HepG2 (cell line): ENCODE measurements around the gene SOX8. TPM values are rescaled to one million over a fixed set of nuclear protein-coding genes. Genes with fewer than 3 reads are reported as not detected.

Experiments
- ATAC-seq: fragments of 200-7000 bp; cut with Tn5 transposase; 3 replicates; pipeline ENCODE4 v1.9.1; 2020; ENCODE audit warnings: mild to moderate bottlenecking, moderate library complexity
- BruUV-seq: library from RNA; stranded (reverse); fragments of 400-500 nt; replicated peaks from 2 replicates; lab custom pipeline; 2021; lab: Mats Ljungman, UMichigan
- CTCF ChIA-PET: fragments of 300-600 bp; formaldehyde crosslinking; extraction: SDS; loops from one replicate; lab custom pipeline; 2021; ENCODE audit warnings: low total read pairs, inconsistent platforms, low intra/inter-chr PET ratio; lab: Yijun Ruan, JAX
- POLR2A ChIA-PET: fragments of 350-600 bp; sonication (Branson Sonifier 250); formaldehyde crosslinking; loops from one replicate; lab custom pipeline; 2020; ENCODE audit warnings: antibody characterized with exemption, inconsistent platforms; lab: Yijun Ruan, JAX
- DNase-seq: peaks from one replicate; pipeline ENCODE4 v3.0.0-alpha.2; 2015; ENCODE audit warnings: low spot score
- FAIRE-seq: peaks from 3 replicates; lab custom pipeline; 2011; peaks lifted over from hg19 to GRCh38; lab: Jason Lieb, UNC
- H2AFZ ChIP-seq: one replicate; pipeline ENCODE4 v1.6.1; 2011; ENCODE audit warnings: low read length, inconsistent platforms
- H3K27ac ChIP-seq: fragments of 300-600 bp; 3 replicates; pipeline ENCODE4 v1.8.0; 2011; ENCODE audit warnings: mixed run types, mild to moderate bottlenecking, mixed read lengths, low read length, inconsistent platforms; ENCODE audit not compliant: insufficient read depth; ENCODE audit errors: extremely low read length
- H3K27me3 ChIP-seq, 2 experiments: fragments of 200-600 bp in 1 of 2; 2 replicates in 1 of 2; 3 replicates in 1 of 2; pipeline versions ENCODE4 v1.6.0 to v1.8.0; 2011; ENCODE audit warnings: low read length in 2 of 2, mild to moderate bottlenecking in 2 of 2, moderate library complexity in 2 of 2, inconsistent platforms in 1 of 2; ENCODE audit not compliant: insufficient read depth in 2 of 2, control insufficient read depth in 1 of 2
- H3K36me3 ChIP-seq, 2 experiments: fragments of 200-600 bp in 1 of 2; replicated peaks in 1 of 2; 2 replicates in 1 of 2; 3 replicates in 1 of 2; pipeline versions ENCODE4 v1.5.1 to v1.8.0; 2011; ENCODE audit warnings: low read length in 2 of 2, inconsistent platforms in 1 of 2; ENCODE audit not compliant: insufficient read depth in 2 of 2, control insufficient read depth in 1 of 2
- H3K4me1 ChIP-seq: 2 replicates; pipeline ENCODE4 v1.5.1; 2012; ENCODE audit warnings: low read length, inconsistent platforms; ENCODE audit not compliant: insufficient read depth
- H3K4me2 ChIP-seq: 2 replicates; pipeline ENCODE4 v1.6.0; 2011; ENCODE audit warnings: low read depth, low read length, inconsistent platforms
- H3K4me3 ChIP-seq, 3 experiments: fragments of 200-600 bp in 1 of 3; sonication (generic), shearing (Covaris generic) in 1 of 3; replicated peaks in 1 of 3; 2 replicates each; pipeline ENCODE4 v1.5.1; 2011 to 2016; ENCODE audit warnings: low read length in 3 of 3, inconsistent platforms in 2 of 3, low read depth in 2 of 3, mild to moderate bottlenecking in 2 of 3, control low read depth in 1 of 3, mixed read lengths in 1 of 3; ENCODE audit not compliant: insufficient read depth in 1 of 3
- H3K79me2 ChIP-seq: one replicate; pipeline ENCODE4 v1.6.1; 2011; ENCODE audit warnings: low read length, inconsistent platforms; ENCODE audit not compliant: insufficient read depth
- H3K9ac ChIP-seq: 2 replicates; pipeline ENCODE4 v1.6.0; 2011; ENCODE audit warnings: mild to moderate bottlenecking, low read depth, low read length, inconsistent platforms; ENCODE audit not compliant: insufficient read depth
- H3K9me3 ChIP-seq: 2 replicates; pipeline ENCODE4 v1.5.1; 2012; ENCODE audit warnings: mild to moderate bottlenecking, low read length
- H4K20me1 ChIP-seq: 2 replicates; pipeline ENCODE4 v1.6.0; 2011; ENCODE audit warnings: inconsistent platforms, mild to moderate bottlenecking, low read length, moderate library complexity; ENCODE audit not compliant: insufficient read depth
- LCORL ChIP-seq, 2 experiments: fragments of 450-650 bp in 1 of 2; sonication (generic) in 1 of 2; formaldehyde crosslinking in 1 of 2; IDR thresholded peaks; 2 replicates each; pipeline versions ENCODE4 v1.5.0 to v1.6.1; 2017 to 2020; ENCODE audit warnings: antibody characterized with exemption in 1 of 2, missing genetic modification reagents in 1 of 2
- NFIC ChIP-seq: IDR thresholded peaks from 2 replicates; pipeline ENCODE4 v1.6.1; 2012; ENCODE audit warnings: mild to moderate bottlenecking, low read length, inconsistent platforms
- ZNF235 ChIP-seq: sonication (generic); formaldehyde crosslinking; IDR thresholded peaks from 2 replicates; pipeline ENCODE4 v1.8.1; 2023; ENCODE audit warnings: mild to moderate bottlenecking, missing genetic modification reagents, borderline replicate concordance
- ZNF383 ChIP-seq: sonication (generic); formaldehyde crosslinking; IDR thresholded peaks from 2 replicates; pipeline ENCODE4 v1.4.0; 2020; ENCODE audit warnings: missing genetic modification reagents, mild to moderate bottlenecking, borderline replicate concordance
- WGBS: methylation state at CpG from one replicate; pipeline ENCODE4 v1.1.6; 2017; ENCODE audit warnings: low lambda C conversion rate; 5-methylcytosine and 5-hydroxymethylcytosine counted together
- in situ Hi-C: cut with HindIII; loops from 2 replicates; pipeline ENCODE4 v1.10.0; 2017; ENCODE audit warnings: low pct_unique_long_range_greater_than_20kb; ENCODE audit not compliant: extremely low pct_ligation_motif_present
- intact Hi-C: fragments of 100-400 bp; cut with micrococcal nuclease; formaldehyde crosslinking; loops from one replicate; pipeline ENCODE4 v1.10.0; 2022; ENCODE audit not compliant: unreplicated experiment
- polyA plus RNA-seq, 8 experiments: library from polyadenylated mRNA; depleted of rRNA in 3 of 8; stranded (reverse) in 7 of 8; unstranded in 1 of 8; fragments of >200 nt; fragmentation: Illumina TruSeq in 4 of 8; extraction: Trizol in 4 of 8; gene quantifications; 2 replicates each; pipeline versions ENCODE4 v1.2.1 to v1.2.3, GENCODE V29; 2011 to 2016; ENCODE audit warnings: low read depth in 4 of 8, missing spikeins in 1 of 8, mixed read lengths in 1 of 8; ENCODE audit not compliant: insufficient read depth in 1 of 8
- total RNA-seq, 5 experiments: library from RNA; depleted of rRNA; stranded (reverse); fragments of >200 nt; fragmentation: Illumina TruSeq; extraction: Trizol; gene quantifications; 2 replicates each; pipeline ENCODE4 v1.2.3, GENCODE V29; 2016; ENCODE audit warnings: low read depth in 1 of 5
- TF ChIP-seq, protein P1 (sequence below), 2 experiments: IDR thresholded peaks; 2 replicates each; pipeline ENCODE4 v1.6.1; 2011 to 2012; ENCODE audit warnings: low read length in 2 of 2, borderline replicate concordance in 1 of 2, low read depth in 1 of 2, mild to moderate bottlenecking in 1 of 2, moderate library complexity in 1 of 2
- TF ChIP-seq, protein P2 (sequence below): sonication (generic); formaldehyde crosslinking; IDR thresholded peaks from 2 replicates; pipeline ENCODE4 v1.4.0; 2020; ENCODE audit warnings: missing genetic modification reagents
- TF ChIP-seq, protein P3 (sequence below): sonication (generic); formaldehyde crosslinking; IDR thresholded peaks from 2 replicates; pipeline ENCODE4 v1.8.1; 2023; ENCODE audit warnings: missing genetic modification reagents, mild to moderate bottlenecking, borderline replicate concordance
- TF ChIP-seq, protein P4 (sequence below): sonication (generic); formaldehyde crosslinking; IDR thresholded peaks from 2 replicates; pipeline ENCODE4 v1.4.0; 2020; ENCODE audit warnings: missing genetic modification reagents, borderline replicate concordance

Gene SOX8
- total and polyA plus RNA-seq, 2 of the 13 experiments (the other 11 are each of a cell fraction or from before 2014, with no cell fraction given): 0.20 to 0.28 TPM

DNA sequence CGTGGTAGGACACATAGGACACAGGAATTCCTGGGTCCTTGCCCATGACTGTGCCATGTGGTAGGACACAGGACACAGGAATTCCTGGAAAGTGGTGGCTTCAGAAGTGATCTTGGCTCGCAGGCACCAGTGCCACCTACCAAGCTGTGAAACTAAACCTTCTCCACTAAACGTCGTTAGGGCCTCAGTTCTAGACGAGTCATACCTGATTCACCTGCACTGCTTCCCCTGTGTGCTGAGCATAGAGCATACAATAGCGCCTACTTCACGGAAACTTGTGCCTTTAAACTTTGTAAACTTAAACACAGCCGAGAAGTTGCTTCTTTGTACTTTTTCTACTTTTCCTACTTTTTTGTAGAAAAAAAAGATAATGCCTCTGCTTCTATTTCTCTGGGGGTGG, 4.8 kb downstream of the SOX8 start:
- ATAC-seq (no peak), FAIRE-seq (no peak), DNase-seq (no peak)
- intact Hi-C loops (no loop called here), in situ Hi-C loops (no loop called here)
- ChIA-PET POLR2A (interaction anchor here (1.2 kb wide), 1 partner anchor 14 kb away, joined by 4 read pairs; no protein-coding TSS in a partner anchor), CTCF (no interaction called here)
- Histone ChIP-seq H3K9me3 (no peaks in the 10 kb centered on the region), H3K36me3 (no peaks in the 10 kb centered on the region), H3K4me1 (no peaks in the 10 kb centered on the region), H3K4me2 (no peak overlapping the region), H2AFZ (no peak overlapping the region), H3K4me3 (no peak overlapping the region), H3K79me2 (no peaks in the 10 kb centered on the region), H3K9ac (no peak overlapping the region), H4K20me1 (no peaks in the 10 kb centered on the region), H3K27ac (no peak overlapping the region), H3K27me3 (peaks cover 18 to 93% of the 10 kb centered on the region in 2 experiments)
- TF ChIP-seq, protein P1, sequence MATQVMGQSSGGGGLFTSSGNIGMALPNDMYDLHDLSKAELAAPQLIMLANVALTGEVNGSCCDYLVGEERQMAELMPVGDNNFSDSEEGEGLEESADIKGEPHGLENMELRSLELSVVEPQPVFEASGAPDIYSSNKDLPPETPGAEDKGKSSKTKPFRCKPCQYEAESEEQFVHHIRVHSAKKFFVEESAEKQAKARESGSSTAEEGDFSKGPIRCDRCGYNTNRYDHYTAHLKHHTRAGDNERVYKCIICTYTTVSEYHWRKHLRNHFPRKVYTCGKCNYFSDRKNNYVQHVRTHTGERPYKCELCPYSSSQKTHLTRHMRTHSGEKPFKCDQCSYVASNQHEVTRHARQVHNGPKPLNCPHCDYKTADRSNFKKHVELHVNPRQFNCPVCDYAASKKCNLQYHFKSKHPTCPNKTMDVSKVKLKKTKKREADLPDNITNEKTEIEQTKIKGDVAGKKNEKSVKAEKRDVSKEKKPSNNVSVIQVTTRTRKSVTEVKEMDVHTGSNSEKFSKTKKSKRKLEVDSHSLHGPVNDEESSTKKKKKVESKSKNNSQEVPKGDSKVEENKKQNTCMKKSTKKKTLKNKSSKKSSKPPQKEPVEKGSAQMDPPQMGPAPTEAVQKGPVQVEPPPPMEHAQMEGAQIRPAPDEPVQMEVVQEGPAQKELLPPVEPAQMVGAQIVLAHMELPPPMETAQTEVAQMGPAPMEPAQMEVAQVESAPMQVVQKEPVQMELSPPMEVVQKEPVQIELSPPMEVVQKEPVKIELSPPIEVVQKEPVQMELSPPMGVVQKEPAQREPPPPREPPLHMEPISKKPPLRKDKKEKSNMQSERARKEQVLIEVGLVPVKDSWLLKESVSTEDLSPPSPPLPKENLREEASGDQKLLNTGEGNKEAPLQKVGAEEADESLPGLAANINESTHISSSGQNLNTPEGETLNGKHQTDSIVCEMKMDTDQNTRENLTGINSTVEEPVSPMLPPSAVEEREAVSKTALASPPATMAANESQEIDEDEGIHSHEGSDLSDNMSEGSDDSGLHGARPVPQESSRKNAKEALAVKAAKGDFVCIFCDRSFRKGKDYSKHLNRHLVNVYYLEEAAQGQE (IDR thresholded peaks at IDR 0.05; ENCODE audit: borderline replicate concordance in 1 of 2, low read depth in 1 of 2, low read length in 2 of 2): no peak
- TF ChIP-seq ZNF383 (CRISPR knock-in tag): no peak
- WGBS: 14% methylated on average over 4 of the region's 8 CpGs
- no TSS peak for BruUV-seq

DNA sequence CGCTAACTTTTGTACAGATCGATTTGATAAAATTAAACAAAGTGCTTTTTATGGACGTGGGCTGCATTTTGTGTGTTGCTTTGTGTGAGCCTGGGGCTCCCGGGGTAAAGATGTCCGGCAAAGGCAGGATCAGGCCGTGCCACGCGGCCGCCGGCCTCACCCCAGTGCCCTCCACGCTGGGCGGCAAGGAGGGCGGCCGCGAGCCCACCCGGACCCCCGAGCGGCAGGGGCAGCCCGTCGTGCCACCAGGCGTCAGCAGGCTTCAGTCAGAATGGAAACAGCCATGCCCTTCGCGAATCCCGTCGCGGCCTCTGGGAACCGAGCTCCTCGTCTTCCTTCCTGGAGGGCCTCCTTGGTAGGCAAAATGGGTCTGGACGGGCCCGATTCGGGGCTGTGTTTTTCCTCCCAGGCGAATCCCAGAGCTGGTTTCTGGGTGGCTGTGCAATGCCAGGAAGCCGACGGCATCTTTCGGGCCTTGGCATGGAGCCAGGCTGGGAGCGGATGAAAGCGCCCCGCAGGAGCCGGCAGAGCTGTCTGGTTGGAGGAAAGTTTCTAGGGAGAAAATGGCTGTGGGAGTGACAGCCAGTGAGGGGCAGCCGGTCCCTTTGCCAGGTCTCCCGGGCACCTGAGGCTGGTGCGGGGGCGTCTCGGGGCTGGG, 5.5 kb downstream of the SOX8 start:
- DNase-seq (no peak), ATAC-seq (no peak), FAIRE-seq (no peak)
- intact Hi-C loops: no loop called here
- Histone ChIP-seq H3K27ac (no peak overlapping the region), H4K20me1 (no peaks in the 10 kb centered on the region), H3K4me2 (no peak overlapping the region), H3K27me3 (peaks cover 19 to 95% of the 10 kb centered on the region in 2 experiments), H3K36me3 (no peaks in the 10 kb centered on the region), H3K9ac (no peak overlapping the region), H3K9me3 (no peaks in the 10 kb centered on the region), H3K79me2 (no peaks in the 10 kb centered on the region), H2AFZ (no peak overlapping the region), H3K4me1 (no peaks in the 10 kb centered on the region), H3K4me3 (no peak overlapping the region)
- 27% methylated on average over 17 of the region's 44 CpGs for WGBS
- BruUV-seq: no TSS peak
- ChIA-PET POLR2A (interaction anchor here (1.2 kb wide), 1 partner anchor 14 kb away, joined by 4 read pairs; no protein-coding TSS in a partner anchor), CTCF (no interaction called here)
- in situ Hi-C loops: no loop called here
- TF ChIP-seq LCORL (IDR thresholded peaks at IDR 0.05) (no peak), LCORL (CRISPR knock-in tag; IDR thresholded peaks at IDR 0.05) (no peak), NFIC (no peak), ZNF235 (CRISPR knock-in tag) (no peak)
- TF ChIP-seq, protein P2, sequence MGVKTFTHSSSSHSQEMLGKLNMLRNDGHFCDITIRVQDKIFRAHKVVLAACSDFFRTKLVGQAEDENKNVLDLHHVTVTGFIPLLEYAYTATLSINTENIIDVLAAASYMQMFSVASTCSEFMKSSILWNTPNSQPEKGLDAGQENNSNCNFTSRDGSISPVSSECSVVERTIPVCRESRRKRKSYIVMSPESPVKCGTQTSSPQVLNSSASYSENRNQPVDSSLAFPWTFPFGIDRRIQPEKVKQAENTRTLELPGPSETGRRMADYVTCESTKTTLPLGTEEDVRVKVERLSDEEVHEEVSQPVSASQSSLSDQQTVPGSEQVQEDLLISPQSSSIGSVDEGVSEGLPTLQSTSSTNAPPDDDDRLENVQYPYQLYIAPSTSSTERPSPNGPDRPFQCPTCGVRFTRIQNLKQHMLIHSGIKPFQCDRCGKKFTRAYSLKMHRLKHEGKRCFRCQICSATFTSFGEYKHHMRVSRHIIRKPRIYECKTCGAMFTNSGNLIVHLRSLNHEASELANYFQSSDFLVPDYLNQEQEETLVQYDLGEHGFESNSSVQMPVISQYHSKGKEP: no peak
- TF ChIP-seq, protein P3, sequence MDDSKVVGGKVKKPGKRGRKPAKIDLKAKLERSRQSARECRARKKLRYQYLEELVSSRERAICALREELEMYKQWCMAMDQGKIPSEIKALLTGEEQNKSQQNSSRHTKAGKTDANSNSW (CRISPR knock-in tag): no peak
- TF ChIP-seq, protein P4, sequence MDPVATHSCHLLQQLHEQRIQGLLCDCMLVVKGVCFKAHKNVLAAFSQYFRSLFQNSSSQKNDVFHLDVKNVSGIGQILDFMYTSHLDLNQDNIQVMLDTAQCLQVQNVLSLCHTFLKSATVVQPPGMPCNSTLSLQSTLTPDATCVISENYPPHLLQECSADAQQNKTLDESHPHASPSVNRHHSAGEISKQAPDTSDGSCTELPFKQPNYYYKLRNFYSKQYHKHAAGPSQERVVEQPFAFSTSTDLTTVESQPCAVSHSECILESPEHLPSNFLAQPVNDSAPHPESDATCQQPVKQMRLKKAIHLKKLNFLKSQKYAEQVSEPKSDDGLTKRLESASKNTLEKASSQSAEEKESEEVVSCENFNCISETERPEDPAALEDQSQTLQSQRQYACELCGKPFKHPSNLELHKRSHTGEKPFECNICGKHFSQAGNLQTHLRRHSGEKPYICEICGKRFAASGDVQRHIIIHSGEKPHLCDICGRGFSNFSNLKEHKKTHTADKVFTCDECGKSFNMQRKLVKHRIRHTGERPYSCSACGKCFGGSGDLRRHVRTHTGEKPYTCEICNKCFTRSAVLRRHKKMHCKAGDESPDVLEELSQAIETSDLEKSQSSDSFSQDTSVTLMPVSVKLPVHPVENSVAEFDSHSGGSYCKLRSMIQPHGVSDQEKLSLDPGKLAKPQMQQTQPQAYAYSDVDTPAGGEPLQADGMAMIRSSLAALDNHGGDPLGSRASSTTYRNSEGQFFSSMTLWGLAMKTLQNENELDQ: no peak
